Mucosa of gallbladder (tissue), 1 donor: ENCODE data around the gene UMODL1. TPM values are rescaled to one million over a fixed set of nuclear protein-coding genes. Genes with fewer than 3 reads are reported as not detected.
"Not testable (repeated sequence)": the region's sequence is repeated elsewhere in the genome, so short reads cannot be mapped to it uniquely, and the experiment has no call there.

Experiments used
- DNase-seq: peaks from one replicate; pipeline ENCODE4 v3.0.0-alpha.2; 2020; ENCODE audit warnings: low spot score
- total RNA-seq: library from RNA; stranded (reverse); gene quantifications from one replicate; pipeline ENCODE4 v1.2.1, GENCODE V29; 2021
- donor health status: DM: no; HTN: no; CAD: no.

Gene UMODL1
- total RNA-seq, 1 donor from 2014 or later, result not detected

DNA sequence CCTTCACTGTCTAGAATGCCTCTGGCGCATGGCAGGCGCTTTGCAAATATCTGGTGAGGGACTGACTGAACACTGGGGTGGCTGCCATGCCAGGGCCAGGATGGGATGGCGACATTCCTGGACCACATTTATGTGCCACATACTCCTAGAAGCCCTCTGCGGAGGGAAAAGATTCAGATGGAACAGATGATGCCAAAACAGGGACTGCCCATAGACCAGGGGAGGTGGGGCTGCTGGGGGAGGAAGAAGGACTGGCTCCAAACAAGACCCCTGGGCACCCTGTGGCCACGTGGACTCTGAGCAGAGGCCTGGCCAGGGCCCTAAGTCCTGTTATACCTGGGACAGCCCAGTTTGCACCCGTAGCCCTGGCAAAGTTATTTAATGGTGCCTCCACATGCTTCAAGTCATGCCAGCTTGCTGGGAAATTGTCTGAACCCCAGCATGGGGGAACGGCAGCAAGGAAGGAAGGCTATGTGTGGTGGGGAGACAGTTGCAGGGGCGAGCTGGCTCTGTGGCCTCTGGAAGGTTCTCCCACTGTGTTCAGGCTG lies 44.1 kb downstream of the UMODL1 start:
- DNase-seq, result no peak

DNA sequence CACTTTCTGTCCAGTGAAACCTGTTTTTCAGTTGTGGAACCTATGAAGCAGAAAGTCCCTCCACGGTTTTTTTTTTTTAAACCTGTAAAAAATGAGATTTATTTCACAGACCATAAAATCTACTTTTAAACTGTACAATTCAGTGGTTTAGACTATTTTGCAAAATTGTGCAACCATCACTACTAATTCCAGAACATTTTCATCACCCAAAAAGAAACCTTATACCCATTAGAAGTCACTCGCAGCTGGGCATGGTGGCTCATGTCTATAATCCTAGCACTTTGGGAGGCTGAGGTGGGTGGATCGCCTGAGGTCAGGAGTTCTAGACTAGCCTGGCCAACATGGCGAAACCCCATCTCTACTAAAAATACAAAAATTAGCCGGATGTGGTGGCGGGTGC lies 45.4 kb downstream of the UMODL1 start:
- DNase-seq, result not testable (repeated sequence)

DNA sequence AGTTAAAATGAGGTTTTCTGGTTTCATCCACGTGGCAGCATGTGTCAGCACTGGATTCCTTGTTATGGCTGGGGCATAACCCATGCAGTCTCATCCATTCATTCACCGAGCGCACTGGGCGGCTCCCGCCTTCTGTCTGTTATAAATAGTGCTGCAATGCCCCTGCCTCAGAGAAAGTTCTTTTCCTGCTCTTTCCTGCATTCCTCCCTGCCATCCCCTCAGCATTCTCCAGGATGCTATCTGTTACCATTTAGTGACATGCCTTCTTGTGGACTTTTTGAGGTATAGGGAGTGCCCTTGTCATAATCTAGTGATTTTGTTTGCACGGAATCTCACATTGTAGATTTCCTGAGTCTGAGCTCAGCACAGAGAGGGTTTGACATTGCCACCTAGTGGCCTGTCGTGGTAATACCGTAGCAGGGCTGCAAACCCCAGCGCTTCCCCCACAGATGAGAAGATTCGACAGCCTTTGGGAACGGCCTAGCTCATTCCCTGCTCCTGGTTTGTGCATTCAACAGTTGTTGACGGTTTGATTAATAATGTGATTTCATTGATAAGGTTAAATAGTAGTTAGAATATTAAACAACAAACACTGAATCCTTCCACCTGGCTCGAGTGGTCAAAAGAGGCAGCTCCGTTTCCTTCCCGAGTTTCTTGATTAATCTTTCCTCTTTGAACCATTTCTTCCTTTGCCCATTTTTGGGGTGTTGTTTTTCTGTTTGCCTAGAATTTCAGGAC lies 46.3 kb downstream of the UMODL1 start:
- peak; percentile 76 for DNase-seq

DNA sequence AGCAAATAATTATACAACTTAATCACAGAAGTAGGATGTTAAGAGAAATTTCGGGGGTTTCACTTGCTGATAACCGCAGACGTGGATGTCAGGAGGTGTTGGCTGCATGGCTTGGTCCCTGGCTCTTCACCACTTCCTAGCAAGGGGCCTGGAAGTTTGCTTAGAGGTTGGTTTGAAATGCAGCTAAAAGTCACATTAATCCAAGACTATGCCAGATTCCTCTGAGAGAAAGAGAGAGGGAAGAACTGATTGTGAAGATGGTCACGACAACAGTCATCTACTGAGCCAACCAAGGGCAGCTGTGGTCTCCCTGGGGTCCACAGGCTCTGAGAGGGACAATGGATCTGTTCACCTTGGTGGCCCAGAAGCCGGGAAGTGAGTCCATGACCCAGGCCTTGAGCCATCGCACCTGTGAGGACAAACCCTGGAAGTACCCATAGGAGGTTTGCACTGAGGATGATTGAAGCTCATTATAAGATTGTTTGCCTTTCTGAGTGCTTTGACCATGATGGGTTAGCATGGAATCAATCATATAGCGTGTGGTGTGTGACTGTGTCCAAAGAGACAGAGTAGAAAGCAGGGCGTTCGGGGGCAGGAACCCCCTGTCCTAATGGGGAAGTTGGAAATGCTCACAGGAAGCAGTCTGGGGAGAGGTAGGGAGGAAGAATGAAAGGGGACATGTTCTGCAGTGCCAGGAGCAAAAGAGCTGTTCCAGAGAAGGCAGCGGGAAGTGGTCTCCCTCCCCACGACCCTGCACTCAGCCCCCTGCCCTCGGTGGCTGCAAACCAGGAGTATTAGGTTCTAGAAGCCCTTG lies 47.1 kb downstream of the UMODL1 start:
- DNase-seq, result no peak

DNA sequence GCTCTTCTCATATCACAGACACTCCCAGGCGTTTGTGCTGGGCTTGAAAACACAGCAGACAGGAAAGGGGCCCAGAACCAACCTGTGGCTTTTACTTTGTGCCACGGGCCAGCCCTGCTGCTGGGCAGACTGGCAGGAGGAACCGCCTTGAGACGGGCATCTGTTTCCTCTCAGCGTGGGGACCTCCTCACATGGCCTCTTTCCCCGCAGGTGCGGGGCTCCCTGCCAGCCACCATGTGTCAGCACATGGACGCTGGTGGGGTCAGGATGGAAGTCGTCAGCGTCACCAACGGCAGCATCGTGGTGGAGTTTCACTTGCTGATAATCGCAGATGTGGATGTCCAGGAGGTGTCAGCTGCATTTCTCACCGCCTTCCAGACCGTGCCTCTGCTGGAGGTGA lies 47.8 kb downstream of the UMODL1 start:
- DNase-seq, result no peak

DNA sequence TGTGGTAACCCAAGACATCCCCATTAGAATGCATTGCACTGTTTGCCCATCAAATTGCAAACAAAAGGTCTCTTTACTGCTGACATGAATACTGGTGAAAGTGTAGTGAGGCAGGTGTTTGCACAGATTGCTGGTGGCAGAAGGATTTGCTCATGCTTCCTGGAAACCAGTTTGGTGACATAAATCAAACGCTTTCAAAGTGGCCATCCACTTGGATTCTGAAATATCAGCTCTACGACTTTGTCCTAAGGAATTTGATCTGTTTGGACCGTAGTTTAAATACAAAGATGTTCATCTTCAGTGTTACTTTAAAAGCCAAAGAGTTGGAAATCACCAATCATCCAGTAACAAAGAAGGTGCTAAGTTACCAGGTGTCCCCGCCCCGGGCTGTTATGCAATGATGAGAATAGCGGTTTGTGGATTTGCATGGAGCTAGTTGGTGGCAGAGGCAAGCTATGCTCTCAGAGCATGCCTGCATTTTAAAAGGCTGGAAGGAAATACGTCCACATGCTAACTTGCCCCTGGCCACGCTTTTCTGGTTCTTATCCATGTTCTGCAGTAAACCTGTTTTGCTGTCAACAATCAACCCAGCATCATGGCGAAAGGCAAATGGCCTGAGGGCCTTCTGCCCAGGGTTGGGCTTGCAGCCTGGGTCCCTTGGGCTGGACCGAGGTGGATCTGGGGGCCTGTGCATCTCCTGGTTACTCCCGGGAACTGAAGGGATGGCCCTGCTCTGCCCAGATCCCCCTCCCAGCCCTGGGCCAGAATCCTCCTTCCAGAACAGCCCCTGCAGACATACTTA lies 49.2 kb downstream of the UMODL1 start:
- no peak for DNase-seq

DNA sequence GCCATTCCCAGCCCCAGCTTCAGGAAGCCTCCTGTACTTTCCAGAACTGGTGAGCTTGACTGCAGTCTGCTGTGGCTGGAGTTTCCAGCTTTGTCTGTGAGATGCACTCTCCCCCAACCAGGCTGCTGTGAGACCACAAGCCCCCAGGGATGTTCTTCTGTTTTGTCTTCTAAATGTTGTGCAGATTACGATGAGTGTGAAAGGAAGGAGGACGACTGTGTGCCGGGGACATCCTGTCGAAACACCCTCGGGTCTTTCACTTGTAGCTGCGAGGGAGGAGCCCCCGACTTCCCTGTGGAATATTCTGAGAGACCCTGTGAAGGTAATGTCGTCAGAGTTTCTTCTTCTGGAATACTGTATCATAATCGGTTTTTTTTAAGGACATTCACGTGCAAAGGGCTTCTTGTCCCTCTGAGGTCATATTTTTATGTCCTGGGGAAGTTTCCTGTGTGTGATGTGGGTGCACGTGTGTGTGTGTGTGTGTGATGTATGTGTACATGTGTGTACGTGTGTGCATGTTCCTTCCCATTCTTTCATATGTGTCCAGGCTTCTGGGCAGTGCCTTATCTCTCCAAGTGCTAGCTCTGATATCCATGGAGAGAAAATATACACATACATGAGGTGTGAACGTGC lies 49.9 kb downstream of the UMODL1 start:
- DNase-seq, result no peak

DNA sequence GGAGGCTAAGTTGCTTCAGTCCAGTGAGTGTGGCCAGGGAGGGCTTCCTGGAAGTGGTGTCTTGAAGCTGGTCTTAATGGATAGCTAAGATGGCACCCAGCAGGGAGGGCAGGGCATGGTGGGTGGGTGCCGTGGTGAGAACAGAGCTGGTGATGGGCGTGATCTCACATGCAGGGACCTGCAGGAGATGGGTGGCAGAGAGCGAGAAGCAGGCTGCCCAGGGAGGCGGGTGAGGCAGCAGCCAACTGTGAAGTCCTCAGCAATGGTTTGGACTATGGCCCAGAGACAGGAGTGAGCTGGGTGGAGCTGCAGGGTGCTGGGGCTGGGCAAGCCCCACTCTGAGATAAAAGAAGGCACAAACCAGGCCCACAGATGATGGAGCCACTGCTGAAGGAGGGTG lies 50.7 kb downstream of the UMODL1 start:
- no peak for DNase-seq

DNA sequence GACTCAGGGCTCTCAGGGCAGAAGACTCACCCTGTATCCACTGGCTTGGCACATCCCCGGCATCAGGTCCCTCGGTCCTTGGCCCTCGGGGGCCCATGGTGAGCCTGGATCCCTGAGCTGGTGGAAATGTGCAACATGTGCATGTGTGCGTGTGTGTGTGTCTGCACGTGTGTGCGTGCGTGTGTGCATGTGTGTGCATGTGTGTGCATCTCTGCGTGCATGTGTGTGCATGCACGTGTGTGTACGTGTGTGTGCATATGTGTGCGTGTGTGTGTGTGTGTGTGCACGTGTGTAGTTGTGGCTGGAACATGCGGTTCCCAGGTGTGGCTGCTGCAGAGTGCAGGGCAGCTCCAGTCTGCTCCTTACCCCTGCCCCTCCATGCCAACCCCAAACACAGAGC lies 51.3 kb downstream of the UMODL1 start:
- DNase-seq, result no peak

DNA sequence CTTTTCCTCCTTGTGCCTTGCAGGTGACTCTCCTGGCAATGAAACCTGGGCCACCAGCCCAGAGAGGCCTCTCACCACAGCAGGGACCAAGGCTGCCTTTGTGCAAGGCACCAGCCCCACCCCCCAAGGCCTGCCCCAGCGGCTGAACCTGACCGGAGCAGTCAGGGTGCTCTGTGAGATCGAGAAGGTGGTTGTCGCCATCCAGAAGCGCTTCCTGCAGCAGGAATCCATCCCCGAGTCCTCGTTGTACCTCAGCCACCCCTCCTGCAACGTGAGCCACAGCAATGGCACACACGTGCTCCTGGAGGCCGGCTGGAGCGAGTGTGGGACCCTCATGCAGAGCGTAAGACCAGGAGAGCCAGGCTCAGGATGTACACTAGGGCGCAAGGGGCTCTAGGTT lies 51.7 kb downstream of the UMODL1 start:
- DNase-seq, result no peak

DNA sequence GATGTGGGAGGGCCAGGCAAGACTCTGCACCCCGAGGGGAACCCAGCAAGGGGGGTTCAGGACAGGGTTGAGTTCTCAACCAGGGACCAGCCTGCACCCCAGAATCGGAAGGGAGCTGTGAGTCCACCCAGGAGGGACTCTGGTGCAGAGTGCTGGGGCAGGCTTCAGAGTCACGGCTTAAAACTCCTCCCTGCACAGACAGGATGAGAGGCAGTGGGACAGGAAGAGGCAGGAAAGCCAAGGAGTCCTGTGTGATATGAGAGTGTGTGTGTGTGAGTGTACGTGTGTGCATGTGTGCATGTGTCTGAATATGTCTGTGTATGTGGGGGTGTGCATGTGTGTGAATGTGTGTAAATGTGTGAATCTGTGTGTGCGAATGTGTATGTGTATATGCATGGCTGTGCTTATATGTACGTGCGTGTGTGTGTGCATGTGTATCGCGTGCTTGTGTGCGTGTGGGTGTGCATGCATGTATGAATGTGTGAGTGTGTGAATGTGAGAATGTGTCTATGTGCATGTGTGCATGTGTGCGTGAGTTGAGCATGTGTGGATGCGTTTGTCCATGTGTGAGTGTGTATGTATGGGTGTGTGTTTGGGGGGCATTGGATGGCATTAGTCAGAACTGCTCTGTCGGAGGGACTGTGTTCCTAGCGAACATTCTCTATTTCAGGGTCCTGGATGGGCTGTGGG lies 52.2 kb downstream of the UMODL1 start:
- no peak for DNase-seq

DNA sequence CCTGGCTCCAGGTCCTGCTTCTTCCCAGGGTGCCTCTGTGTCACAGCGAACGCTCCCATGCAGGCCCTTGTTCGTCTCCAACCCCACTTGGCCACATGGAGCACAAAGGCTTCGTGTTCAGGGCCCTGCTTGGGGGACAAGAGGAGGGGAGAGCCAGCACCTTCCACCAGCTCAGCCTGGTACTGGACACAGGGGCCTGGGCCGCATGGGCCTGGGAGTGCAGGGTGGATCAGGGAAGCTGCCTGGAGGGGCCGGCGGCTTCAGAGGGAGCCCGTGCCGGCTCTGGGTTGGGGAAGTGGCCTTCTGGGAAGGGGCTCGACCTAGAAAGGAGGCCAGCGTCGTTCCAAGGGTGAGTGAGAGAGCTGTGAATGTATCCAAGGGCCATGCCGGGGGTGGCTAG lies 53.0 kb downstream of the UMODL1 start:
- no peak for DNase-seq

DNA sequence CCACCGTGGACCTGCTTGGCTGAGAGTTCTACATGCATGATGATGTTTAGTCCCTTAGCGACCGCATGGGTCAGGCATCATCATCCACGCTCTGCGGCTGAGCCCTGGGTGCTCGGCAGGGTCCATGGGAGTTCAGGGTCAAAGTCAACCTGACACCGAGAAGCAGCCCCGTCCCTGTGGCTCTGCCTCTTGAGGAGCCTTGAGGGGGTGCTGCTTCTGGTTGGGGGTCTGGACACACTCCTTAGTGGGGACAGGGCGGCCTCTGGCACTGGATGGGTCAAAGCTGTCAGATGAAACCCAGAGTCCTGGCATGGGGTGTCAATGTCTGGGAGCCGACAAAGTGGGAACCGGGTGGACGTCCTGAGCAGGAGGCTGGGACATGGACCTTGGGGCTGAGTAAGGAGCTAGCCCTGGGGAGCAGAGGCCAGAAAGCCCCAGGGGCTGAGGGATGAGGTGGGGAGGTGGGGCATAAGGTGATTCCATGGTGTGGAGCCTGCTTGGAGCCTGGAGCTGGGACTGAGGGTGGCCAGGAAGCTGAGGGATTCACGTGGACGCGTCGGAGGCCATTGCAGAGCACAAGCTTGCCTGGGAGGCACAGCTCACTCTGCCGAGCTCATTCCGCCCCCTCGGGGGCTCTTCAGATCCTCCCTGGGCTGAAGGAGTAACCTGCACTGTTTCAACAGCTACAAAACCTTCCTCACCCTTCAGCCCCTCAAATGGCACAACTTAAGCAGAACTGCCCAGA lies 53.9 kb downstream of the UMODL1 start:
- no peak for DNase-seq

DNA sequence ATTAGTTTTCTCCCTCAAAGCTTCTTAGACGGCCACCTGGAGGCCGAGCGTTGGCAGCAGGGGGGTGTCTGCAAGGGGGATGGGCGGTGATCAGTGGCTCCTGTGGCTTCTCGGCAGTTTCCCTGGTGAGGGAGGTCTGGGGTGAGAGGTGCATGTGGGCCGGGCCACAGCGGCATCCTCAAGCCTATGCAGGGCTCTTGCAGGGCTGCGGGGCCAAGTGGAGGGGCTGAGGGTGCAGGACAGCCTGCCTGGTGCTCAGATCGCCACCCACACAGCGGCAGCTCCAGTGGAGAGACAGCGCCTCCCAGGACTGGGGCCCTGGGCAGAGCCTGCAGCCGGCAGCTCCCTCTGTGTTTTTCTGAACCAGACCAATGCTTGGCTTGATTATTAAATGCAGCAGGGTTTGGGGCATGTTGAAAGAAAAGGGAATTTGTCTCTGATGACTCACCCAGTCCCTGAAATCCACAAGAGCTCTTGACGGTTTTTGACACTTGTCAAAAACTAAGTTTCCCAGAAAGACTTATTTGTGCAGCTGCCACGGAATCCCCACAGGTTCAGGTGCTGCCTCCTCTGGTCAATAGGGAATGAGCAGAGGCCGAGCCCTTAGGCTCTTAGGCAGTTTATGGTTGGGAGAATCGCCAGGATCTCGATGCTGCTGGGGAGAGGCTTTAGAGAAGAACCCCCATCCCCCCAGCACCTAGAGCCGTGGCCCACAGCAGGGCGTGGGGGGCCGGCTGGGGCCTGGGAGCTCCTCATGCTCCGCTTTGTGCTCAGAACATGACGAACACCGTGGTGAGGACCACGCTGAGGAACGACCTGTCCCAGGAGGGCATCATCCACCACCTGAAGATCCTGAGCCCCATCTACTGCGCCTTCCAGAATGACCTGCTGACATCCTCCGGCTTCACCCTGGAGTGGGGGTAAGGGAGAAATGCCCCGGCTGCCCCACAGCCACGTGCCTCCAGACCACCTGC lies 54.7 kb downstream of the UMODL1 start:
- no peak for DNase-seq

DNA sequence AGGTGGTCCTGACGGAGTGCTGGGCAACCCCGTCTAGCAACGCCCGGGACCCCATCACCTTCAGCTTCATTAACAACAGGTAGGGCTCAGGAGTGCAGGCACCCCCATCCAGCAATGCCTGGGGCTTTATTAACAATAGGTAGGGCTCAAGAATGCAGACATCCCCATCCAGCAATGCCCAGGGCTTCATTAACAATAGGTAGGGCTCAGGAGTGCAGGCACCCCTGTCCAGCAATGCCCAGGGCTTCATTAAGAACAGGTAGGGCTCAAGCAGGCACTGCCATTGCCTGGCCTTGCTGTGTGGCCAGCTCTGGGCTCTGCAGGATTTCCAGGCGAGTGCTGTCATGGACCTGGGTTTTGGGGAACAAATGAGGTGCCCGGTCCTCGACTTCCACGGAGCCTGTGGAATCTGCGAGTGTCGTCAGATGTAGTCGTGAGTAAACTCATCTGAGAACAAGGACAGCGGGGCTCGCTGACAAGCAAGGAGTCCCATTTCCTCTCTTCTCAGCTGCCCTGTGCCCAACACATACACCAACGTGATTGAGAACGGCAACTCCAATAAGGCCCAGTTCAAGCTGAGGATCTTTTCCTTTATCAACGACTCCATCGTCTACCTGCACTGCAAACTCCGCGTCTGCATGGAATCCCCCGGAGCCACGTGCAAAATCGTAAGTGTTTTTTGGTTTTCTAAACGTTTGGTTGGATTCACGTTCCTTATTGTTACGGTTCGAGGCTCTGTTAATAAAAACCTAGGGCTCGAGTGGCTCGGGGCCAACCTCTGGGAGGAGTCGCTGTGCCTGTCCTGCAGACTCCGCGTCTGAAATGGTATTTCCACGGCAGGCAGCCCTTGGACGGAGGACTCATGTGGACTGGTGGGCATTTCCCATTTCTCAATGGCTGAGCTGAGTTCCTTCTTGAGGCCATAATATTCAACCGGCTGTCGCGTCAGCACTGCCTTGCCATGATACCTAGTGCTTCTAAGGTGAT lies 56.3 kb downstream of the UMODL1 start:
- no peak for DNase-seq

DNA sequence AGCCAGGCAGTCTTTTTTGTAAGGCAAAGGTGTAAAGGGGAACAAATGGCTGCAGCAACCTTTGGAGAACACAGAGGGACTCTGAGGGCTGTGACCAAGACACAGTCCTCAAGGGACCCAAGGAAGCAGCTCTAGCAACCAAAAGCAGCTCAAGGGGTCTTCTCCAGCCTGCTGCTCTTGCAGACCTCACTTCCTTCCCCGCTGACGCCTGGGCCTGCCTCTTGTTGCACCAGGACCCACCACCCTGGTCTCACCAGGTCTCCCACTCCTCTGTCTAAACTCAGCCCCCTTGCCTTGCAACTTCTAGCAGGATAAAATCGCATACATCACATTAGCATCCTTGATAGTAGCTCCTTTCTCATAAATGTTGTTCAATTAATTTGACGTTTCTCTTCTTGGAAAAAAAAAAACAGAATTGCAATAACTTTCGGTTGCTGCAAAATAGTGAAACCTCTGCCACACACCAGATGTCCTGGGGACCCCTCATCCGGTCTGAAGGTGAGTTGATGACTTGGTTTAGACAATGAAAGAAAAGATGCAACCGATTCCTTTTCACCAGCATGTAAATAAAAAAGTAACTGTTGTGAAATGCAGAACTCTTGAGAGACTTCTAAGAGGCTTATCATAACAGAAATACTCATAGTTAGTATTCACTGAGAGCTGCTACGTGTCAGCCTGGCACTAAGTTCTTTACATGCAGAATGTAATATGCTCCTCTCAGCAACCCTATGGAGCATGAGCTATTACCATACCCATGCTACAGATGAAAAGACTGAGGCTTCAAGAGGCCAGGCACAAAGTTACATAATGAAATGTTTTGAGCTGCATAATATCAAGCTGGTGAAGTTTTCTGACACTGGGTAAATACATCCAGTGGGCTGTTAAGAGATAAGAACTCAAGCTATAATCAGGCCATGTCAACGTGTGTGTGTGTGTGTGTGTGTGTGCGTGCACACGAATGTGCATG lies 58.5 kb downstream of the UMODL1 start:
- no peak for DNase-seq

DNA sequence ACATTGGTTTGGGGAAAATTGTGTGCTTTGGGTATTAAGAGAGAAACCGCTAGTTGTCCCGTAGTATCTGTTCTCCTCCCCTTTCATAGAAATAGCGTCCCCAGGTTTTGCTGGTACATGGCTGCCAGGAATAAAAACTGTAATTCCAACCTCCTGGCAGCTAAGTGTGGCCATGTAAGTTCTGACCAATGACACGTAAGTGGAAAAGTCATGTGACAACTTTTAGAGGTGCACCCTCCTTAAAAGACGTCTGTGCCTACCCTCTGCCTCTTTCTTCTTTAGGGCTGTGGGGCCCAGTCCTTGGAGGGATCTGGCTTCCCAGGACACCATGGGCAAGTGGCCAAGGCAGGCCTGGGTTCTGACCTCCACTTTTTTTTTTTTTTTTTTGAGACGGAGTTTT lies 59.3 kb downstream of the UMODL1 start:
- DNase-seq, result no peak
